ENCODE measurements around the gene CCDC80. TPM values are rescaled to one million over a fixed set of nuclear protein-coding genes. Genes with fewer than 3 reads are reported as not detected.

CCDC80 gene
- total RNA-seq, 1 experiment from 2014 or later: 19.4 TPM

GRCh38 chr3:112557976-112558375 lies 83.0 kb downstream of the CCDC80 start:
- H3K27me3 Mint-ChIP-seq (ENCODE audit: insufficient read depth, unreplicated experiment): no peaks in the 10 kb centered on the region
- H3K27ac Mint-ChIP-seq (ENCODE audit: low read depth, unreplicated experiment): no peak overlapping the region
- no peak for DNase-seq (ENCODE audit: unreplicated experiment)
- H3K36me3 Mint-ChIP-seq (ENCODE audit: insufficient read depth, unreplicated experiment): peaks cover 23% of the 10 kb centered on the region
- no peak for TF ChIP-seq CTCF (IDR thresholded peaks at IDR 0.05; ENCODE audit: unreplicated experiment)
- H3K9me3 Mint-ChIP-seq (ENCODE audit: unreplicated experiment): no peaks in the 10 kb centered on the region
- peaks cover 19% of the 10 kb centered on the region for H3K4me1 Mint-ChIP-seq (ENCODE audit: insufficient read depth, unreplicated experiment)
- CTCF ChIA-PET: interaction anchor here (0.6 to 0.7 kb wide), 2 partner anchors 221 to 873 kb away, joined by 3 to 5 read pairs; no protein-coding TSS in a partner anchor
- intact Hi-C loops (cut with micrococcal nuclease): no loop called here
- POLR2A ChIA-PET: interaction anchor here (0.6 kb wide), 1 partner anchor 433 kb away, joined by 3 read pairs; no protein-coding TSS in a partner anchor
- H3K4me3 Mint-ChIP-seq (ENCODE audit: unreplicated experiment): no peak overlapping the region
- no TSS peak for BruUV-seq (replicated peaks)

- ChIA-PET CTCF (no interaction called here), POLR2A (interaction anchor here (1.1 kb wide), 1 partner anchor 11 kb away, joined by 3 read pairs; no protein-coding TSS in a partner anchor)
- Mint-ChIP-seq H3K9me3 (ENCODE audit: unreplicated experiment) (no peaks in the 10 kb centered on the region), H3K27me3 (ENCODE audit: insufficient read depth, unreplicated experiment) (no peaks in the 10 kb centered on the region), H3K27ac (ENCODE audit: low read depth, unreplicated experiment) (no peak overlapping the region), H3K4me3 (ENCODE audit: unreplicated experiment) (no peak overlapping the region), H3K4me1 (ENCODE audit: insufficient read depth, unreplicated experiment) (peaks cover 19% of the 10 kb centered on the region), H3K36me3 (ENCODE audit: insufficient read depth, unreplicated experiment) (peaks cover 29% of the 10 kb centered on the region)
- no peak for DNase-seq (ENCODE audit: unreplicated experiment)
- intact Hi-C loops (cut with micrococcal nuclease): no loop called here
- TF ChIP-seq CTCF (IDR thresholded peaks at IDR 0.05; ENCODE audit: unreplicated experiment): no peak
- BruUV-seq (replicated peaks): no TSS peak
Observed at GRCh38 chr3:112555535-112556170, 85.3 kb downstream of the CCDC80 start.

GRCh38 chr3:112550859-112551258 lies 90.1 kb downstream of the CCDC80 start:
- H3K4me1 Mint-ChIP-seq (ENCODE audit: insufficient read depth, unreplicated experiment): peaks cover 21% of the 10 kb centered on the region
- DNase-seq (ENCODE audit: unreplicated experiment): no peak
- CTCF ChIA-PET: interaction anchor here (1.4 to 1.5 kb wide), 2 partner anchors 11 to 18 kb away, joined by 4 read pairs; partner anchors contain the start of genes ATG3 and SLC35A5
- no peak overlapping the region for H3K4me3 Mint-ChIP-seq (ENCODE audit: unreplicated experiment)
- BruUV-seq (replicated peaks): no TSS peak
- intact Hi-C loops (cut with micrococcal nuclease): no loop called here
- H3K27ac Mint-ChIP-seq (ENCODE audit: low read depth, unreplicated experiment): no peak overlapping the region
- no peaks in the 10 kb centered on the region for H3K9me3 Mint-ChIP-seq (ENCODE audit: unreplicated experiment)
- POLR2A ChIA-PET: interaction anchor here (0.6 to 1.0 kb wide), 2 partner anchors 16 to 255 kb away, joined by 4 read pairs; no protein-coding TSS in a partner anchor
- no peak for TF ChIP-seq CTCF (IDR thresholded peaks at IDR 0.05; ENCODE audit: unreplicated experiment)
- H3K36me3 Mint-ChIP-seq (ENCODE audit: insufficient read depth, unreplicated experiment): peaks cover 49% of the 10 kb centered on the region
- H3K27me3 Mint-ChIP-seq (ENCODE audit: insufficient read depth, unreplicated experiment): no peaks in the 10 kb centered on the region

Other genes starting within 250 kb of the CCDC80 start
- gene BTLA, start 141.7 kb downstream of the CCDC80 start, total RNA-seq (2022): not detected in 2 replicates
- gene ATG3, start 79.2 kb downstream of the CCDC80 start, total RNA-seq (2022): 87.8 and 97.2 TPM in 2 replicates
- gene SLC35A5, start 79.1 kb downstream of the CCDC80 start, total RNA-seq (2022): 23.3 and 26.7 TPM in 2 replicates
- gene CD200R1L, start 205.7 kb upstream of the CCDC80 start, total RNA-seq (2022): not detected in 2 replicates